Measurements from ENCODE around the gene ARHGAP6.
"Not testable (repeated sequence)": the region's sequence is repeated elsewhere in the genome, so short reads cannot be mapped to it uniquely, and the experiment has no call there.

ARHGAP6 gene

DNA sequence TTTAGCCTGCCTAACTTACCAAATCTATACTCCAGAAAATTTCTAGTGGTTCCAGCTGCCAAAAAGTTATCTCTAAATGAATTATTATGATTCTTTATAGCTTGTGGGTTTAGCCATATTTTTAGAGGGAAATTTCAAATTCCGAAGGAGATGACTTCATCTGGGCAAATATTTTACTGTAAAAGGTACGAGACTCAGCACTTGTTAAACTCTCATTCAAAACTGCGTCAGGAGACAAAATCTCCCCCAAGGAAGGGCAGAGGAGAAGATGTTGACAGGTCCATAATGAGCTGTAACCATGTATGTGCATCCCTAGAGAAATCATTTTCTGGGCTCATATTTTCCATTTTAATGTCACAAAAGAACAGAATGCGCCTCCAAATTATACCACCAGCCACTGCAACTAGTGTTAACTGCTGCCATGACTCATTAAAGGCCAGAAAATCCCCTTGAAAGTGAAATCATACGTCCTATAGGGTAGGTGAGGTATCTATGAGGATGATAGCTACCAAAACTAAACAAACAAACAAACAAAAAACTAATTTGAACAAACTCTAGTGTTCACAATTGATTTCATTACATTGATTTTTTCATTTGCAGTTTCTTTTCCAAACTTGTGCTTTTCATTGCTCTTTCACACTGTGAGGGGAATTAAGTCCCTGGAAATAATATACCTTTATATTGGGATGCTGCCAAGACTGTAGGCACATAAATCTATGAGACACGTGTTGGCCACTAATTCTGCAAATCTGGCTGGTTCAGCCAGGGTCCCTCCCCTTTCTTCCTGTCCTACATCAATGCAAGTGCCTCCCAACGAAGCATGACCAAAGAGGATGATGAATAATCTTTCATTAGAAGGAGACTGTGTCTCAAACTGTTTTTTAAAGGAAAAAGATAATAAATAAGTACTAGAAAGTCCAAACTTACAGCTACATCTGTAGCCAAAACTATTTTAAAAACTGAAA lies 85.8 kb downstream of the ARHGAP6 start:
- DNase-seq (ENCODE audit: low read depth in 4 of 4, low spot score in 1 of 4) = no peak

DNA sequence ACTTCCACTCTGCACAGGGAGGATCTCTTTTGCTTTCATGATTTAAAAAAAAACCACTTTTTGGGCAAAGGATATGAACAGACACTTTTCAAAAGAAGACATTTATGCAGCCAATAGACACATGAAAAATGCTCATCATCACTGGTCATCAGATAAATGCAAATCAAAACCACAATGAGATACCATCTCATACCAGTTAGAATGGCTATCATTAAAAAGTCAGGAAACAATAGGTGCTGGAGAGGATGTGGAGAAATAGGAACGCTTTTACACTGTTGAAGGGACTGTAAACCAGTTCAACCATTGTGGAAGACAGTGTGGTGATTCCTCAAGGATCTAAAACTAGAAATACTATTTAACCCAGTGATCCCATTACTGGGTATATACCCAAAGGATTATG lies 87.4 kb downstream of the ARHGAP6 start:
- DNase-seq (ENCODE audit: low read depth in 4 of 4, low spot score in 1 of 4) = not testable (repeated sequence)

DNA sequence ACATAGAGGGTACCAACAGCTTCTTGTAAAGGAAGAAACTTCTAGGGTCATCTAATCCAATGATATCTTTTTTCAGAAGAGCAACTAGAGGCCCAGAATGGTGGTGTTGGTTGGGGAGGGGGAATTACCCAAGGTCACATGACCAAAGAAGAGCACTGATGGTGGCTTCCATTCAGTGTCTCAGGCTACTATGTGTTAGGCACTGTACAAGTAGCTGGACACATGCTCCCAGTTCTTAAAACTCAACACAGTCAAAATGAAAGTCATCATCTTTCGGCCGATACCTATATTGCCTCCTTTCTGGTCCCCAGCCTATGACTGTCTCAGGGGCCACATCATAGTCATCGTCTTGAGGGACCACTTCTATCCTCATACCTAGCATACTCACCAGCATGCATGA lies 88.1 kb downstream of the ARHGAP6 start:
- DNase-seq (ENCODE audit: low read depth in 4 of 4, low spot score in 1 of 4) = no peak

DNA sequence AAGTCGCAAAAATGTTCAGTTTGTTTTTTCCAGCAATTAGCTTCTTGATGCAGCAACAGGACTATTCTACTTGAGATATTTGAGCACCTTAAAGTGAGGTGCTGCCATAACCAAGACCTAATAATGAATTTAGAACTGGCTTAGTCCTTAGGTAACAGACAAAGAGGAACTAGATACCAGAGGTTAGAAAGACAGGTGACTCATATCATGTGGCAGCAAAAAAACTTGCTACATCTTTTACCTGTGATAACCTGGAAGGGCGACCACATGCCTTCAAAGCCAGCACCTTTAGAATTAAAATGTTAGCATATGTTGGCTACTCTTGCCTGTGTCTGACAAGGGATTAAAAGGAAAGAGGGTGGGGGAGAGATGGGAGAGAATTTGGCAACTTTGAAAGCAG lies 90.4 kb downstream of the ARHGAP6 start:
- no peak for DNase-seq (ENCODE audit: low read depth in 4 of 4, low spot score in 1 of 4)

DNA sequence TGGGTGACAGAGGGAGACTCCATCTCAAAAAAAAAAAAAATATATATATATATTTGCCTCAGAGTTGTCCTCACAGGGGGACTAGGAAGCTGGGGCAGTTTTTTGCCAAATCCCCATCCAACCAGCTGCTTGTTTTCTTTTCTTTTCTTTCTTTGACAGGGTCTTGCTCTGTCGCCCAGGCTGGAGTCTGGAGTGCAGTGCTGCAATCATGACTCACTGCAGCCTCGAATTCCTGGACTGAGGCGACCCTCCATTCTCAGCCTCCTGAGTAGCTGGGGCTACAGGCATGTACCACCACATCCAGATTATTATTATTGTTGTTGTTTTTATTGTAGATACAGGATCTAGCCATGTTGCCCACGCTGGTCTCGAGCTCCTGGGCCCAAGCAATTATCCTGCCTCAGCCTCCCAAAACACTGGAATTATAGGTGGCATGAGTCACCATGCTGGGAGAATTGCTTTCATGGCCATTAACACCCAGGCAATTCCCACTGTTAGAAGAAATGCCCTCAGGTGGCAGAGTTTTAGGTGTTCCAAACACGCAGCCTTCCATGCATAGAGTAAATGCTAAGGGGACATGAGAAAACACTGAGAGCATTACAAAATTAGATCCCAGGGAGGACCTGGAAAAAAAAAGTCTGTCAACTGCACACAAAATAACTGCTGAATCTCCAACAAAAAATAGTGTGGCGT lies 98.0 kb downstream of the ARHGAP6 start:
- no peak for DNase-seq (ENCODE audit: low read depth in 4 of 4, low spot score in 1 of 4)

DNA sequence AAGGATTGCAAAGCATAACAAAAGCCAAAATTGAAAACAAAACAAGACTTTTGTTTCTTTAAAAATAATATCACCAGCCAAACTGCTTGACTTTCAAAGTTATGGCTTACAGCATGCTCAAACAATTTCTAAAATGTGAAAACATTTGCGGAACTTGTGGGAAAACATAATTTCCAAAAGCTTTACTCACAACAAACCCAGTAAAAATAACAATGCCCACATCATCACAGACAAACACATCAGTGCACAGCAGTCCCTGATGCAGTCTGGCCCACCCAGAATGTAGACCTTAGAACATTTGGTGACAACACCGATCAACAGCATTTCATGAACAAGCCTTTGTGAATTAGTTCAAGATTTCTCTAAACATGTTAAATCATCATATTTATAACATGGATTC lies 98.9 kb downstream of the ARHGAP6 start:
- DNase-seq (ENCODE audit: low read depth in 4 of 4, low spot score in 1 of 4) = no peak

DNA sequence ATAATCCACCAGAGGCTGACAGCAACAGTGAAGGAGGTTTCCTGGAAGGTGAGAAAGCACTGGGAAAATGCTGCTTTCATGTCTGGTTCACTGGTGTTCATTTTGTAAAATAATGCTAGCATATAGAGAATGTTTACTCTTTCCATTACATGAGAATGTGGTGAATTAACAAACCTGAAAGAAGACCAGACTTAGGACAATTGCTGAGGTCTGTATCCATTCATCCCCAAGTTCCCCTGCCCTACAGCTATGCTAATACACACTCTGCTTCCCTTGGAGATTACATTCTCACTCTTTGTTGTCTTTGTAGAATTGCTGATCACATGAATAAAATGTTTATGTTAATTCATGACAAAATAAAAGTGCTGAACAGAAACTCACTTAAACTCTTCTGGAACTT lies 99.5 kb downstream of the ARHGAP6 start:
- DNase-seq (ENCODE audit: low read depth in 4 of 4, low spot score in 1 of 4) = no peak

DNA sequence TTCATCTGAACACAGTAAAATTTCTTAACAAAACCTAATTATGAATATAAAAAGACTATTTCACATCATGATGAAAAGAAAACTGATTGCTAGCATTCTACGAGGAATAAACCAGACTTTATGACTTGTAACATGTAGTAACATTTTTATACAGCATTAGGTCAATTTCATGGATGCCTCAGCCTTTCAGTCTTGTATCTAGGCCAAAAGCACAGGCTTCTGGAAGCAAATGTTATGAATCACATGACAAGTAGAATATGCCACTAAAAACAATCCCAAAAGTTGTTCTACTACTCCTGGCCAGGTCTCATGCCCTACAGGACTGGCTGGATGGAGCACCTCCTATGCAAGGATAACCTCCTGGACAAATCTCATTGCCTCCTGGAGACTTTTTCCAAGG lies 101.2 kb downstream of the ARHGAP6 start:
- DNase-seq (ENCODE audit: low read depth in 4 of 4, low spot score in 1 of 4) = no peak

DNA sequence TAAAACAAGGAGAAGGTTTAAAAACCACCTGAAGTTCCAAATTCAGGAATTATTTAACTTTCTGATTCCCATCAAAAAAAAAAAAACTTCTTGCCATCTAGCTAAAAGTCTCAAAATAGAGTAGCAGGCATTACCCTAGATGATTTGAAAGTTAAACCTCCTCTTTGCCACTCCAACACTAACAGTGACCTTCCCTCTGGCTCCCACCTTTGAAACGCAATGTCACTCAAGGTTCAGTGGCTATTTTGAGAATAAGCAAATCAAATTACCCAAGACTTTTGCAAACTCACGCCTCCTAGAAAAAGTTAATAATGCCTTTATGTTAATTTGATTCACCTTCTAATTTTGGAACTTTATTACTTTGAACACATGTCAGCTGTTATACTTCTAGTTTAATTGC lies 103.2 kb downstream of the ARHGAP6 start:
- DNase-seq (ENCODE audit: low read depth in 4 of 4, low spot score in 1 of 4) = no peak

DNA sequence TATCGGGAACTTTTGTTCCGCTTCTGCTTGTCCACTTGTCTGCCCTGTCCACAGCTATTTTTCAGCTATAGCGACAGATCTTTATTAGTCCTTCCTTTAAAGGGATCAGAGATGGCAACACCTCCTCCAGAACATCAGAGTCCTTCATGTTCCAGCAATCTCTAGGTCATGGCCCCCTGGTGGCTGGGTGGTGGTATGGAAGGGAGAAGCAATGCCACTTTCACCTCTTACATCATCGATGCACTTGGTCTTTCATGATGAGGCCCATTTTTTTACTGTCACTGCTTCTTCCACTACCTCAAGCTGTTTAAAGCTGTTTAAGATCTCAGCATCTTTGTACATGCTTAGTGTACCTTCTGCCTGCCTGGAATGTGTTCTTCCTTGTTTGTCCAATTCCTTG lies 106.7 kb downstream of the ARHGAP6 start:
- DNase-seq (ENCODE audit: low read depth in 4 of 4, low spot score in 1 of 4) = peak; percentile 0 to 28 (median 24)

DNA sequence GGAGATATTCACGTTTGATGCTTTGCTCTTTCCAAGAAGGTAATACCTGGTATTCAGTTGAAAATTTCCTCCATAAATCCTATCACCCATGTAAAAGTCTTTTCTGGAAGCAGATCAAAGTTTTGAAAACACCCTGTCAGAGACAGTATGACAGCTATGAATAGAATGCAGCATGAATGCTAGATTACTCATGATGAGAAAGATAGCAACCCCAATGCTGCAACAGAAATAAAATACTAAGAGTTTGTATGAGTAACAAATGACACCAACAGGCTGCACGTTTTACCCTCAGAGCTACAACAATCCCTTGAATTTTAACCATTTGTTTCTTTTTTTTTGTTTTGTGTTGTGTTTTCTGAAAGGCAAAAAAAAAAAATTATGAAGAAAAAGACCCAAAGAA lies 108.6 kb downstream of the ARHGAP6 start:
- no peak for DNase-seq (ENCODE audit: low read depth in 4 of 4, low spot score in 1 of 4)

DNA sequence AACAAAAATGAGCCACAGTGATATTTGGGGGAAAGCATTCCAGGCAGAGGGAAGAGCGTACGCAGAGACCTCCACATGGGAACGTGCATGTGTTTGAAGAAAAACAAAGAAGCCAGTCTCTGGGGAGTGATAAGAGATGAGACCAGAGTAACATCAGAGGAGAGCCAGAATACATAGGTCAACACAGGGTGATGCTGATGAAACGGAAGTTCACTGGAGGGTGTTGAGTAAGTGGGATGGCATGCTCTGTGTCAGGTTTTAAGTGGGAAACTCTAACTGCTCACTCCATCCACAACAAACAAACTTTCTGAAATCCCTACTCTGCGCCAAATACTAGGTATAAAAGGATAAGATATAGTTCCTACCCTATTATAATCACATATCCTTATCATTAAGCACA lies 110.0 kb downstream of the ARHGAP6 start:
- no peak for DNase-seq (ENCODE audit: low read depth in 4 of 4, low spot score in 1 of 4)

DNA sequence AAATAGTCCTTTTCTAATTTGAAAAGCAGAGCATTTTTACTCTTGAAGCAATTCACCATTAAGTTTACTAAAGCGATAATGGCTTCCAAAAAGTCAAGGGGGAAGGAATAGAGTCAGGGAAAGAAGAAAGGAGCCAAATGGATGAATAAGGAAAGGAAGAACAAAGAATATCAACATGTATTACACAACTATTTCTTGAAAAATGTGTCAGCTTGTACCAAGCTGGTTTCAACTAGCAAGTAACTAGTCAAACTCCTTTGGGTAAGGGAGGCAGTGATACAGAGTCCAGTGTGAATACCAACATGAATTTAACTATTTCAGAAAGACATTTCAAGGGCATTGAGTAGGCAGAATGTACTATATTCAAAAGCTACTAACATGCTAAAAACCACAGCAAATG lies 112.1 kb downstream of the ARHGAP6 start:
- no peak for DNase-seq (ENCODE audit: low read depth in 4 of 4, low spot score in 1 of 4)

DNA sequence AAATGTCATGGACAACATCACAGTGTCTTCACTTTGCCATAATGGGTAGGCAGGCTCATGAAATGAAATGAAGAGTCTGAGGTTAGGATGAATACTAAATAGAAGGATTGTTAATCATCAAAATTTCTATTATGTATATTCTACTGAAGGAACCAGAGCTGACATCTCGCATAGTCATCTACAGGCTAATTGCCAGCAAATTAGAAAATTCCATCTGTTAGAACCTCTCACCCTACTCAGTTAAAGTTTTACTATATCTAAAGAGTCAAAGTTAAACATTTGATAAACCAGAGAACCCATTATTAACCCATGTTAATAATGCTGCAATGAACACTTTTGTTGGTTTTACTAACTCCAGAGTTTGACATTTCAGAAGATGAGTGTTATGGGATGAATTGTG lies 114.6 kb downstream of the ARHGAP6 start:
- no peak for DNase-seq (ENCODE audit: low read depth in 4 of 4, low spot score in 1 of 4)

DNA sequence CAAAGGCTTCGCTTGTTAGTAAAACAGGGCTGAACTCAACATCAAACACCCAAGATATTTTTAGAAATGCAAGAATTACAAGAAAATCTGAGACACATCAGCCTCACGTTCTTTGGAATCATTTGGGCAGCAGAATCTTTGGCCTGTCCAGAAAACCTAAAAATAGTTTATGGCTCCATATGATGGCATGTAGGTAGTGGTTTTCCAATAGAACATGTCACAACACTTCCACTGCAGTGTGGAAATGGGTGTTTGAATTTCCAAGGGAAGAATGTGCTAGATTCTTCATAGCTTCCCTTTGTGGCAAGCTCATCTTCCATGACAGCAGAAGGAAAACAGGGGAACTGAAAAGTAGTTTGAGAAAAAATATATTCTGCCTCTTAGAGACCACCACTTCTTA lies 118.8 kb downstream of the ARHGAP6 start:
- DNase-seq (ENCODE audit: low read depth in 4 of 4, low spot score in 1 of 4) = no peak

DNA sequence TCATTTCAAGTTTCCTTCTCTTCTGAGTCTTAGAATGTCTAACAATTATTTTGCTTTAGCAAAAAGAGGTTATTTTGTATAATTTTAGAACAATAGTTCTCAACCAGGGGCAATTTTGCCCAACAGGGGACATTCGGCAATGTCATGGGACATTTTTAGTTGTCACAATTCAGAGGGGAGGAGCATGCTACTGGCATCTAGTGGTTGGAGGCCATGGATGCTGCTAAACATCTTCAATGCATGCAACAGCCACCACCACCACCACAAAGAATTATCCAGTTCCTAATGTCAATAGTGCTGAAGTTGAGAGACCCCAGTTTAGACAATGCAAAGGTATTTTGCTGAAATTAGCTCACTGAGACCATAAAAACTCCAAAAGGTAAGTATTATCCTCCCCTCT lies 122.5 kb downstream of the ARHGAP6 start:
- no peak for DNase-seq (ENCODE audit: low read depth in 4 of 4, low spot score in 1 of 4)

DNA sequence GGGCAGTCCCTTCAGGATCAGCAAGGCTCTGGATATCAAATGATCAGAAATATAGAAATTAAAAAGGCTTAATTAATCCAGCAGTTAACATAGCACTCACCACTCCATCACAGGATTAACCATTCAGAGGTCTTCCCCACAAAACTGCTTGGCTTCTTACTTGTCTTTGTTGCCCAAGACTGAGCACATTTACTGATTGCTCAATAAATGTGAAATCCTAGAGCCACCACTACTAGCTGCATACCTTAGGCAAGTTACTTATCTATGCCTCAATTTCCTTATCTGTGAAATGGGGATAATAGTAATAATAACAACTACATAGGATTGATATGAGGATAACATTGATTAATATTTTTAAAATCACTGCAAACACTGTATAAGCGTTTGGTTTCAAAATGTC lies 124.2 kb downstream of the ARHGAP6 start:
- no peak for DNase-seq (ENCODE audit: low read depth in 4 of 4, low spot score in 1 of 4)

DNA sequence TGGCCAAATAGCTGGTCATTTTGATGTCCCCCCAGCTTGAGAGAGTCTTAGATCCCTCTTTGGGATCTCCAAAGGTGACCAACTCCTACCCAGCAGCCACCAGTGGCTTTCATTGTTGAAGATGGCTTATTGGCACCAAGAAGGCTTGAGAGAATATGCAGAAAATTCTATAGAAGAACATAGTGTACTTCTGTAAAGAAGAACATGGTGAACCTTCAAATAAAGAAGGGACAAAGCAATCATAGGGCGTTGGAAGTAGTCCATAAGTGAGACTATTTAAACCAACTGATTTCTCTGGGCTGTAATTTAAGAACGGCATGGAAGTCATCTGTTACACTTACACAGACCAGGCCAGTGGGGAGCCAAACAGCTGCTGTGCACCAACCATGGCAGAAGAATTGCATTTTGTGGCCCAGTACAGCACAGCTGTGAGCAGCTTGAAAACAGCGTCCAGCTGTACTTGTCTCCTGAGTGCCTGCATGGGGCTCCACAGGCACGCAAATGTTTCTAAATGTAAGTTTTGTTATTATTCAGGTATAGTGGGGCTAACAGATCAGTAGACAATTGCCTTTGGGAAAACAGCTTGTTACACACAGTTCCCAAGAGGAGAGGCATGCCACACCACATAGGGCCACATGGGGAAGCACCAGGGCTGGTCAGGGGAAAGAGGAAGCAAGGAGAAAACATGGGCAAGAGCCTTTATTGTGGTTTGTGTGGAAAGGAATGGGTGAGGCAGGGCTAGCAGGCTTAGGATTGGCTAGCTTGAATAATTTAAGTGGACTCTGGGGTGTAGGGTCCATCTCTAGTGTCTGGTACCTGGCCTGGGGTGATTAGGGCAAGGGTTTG lies 125.0 kb downstream of the ARHGAP6 start:
- no peak for DNase-seq (ENCODE audit: low read depth in 4 of 4, low spot score in 1 of 4)

DNA sequence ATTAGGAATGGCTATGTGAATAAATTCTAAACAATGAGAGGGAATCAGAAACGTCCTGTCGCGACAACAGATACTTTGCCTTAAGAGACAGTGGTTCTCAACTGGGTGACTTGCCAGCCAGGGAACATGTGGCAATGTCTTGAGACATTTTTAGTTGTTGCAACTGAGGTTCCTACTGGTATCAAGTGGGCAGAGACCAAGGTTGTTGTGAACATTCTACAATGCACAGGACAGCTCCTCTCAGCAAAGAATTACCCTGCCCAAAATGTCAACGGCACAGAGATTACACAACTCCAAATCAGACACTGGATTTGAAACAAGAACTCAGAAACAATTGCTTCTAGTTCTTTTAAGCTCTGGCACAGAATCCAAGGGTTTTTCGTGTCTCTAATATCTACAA lies 128.6 kb downstream of the ARHGAP6 start:
- no peak for DNase-seq (ENCODE audit: low read depth in 4 of 4, low spot score in 1 of 4)

DNA sequence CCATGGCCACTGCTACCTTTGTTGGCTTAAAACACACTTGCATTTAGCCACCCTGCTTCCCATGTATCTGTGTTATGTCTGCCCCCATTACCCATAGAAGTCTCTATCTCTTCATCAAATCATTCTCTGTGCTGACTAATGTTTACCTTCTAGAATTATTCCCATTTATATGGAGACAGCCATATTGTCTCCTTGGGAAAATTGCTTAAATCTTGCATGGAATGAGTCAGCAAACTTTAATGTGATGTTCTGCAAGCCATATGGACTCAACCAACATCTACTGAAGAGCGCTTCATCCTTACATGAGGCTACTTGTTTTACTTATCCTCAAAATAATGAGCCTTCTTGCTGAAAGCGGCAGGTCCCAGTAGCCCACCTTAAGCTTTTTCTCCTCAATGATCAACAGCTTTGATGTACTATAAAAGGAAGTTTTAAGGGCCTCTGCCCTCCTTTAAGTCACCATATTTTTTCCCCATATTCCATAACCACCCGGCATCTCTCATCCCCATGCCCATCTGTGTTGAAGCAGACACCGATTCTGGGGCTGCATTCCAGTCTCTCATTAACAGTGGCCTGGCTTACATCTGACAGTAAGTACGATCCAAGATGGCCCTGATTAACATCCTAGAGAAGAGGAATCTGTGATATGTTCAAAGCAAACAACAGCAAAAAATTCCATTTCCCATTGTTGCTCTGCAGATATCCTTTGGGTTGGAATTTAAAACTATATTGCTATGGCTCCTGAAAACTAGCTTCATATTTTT lies 130.4 kb downstream of the ARHGAP6 start:
- DNase-seq (ENCODE audit: low read depth in 4 of 4, low spot score in 1 of 4) = no peak

DNA sequence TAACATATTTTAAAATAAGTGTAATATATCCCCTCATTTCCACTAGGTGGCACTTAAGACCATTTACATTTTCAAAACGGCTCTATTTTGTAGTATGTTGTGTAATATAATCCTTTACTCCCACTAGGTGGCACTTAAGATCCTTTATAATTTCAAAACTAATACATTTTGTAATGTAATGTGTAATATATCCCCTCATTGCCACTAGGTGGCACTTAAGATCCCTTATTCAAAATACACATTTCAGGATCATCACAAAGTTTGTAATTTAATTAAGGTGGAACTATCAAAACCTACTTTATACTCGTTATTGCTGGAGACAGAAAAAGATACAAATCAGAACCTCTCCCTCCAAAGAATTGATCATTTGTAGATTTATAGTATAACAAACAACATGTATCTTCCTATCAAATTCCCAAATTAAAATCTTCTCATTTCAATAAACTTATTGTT lies 132.5 kb downstream of the ARHGAP6 start:
- no peak for DNase-seq (ENCODE audit: low read depth in 4 of 4, low spot score in 1 of 4)

Data from stimulated activated CD4-positive, alpha-beta T cell treated with anti-CD3 and anti-CD28 coated beads, Interleukin-1b, Interleukin-23, amount 100 ng/mL, for 24 hours (primary cell).